ENCODE results near the gene PSTK.

GRCh38 chr10:123024540-123024939 is 44.3 kb downstream of the PSTK start:
- TF ChIP-seq CTCF (IDR thresholded peaks at IDR 0.05; ENCODE audit: insufficient read depth, low read length, poor library complexity, severe bottlenecking) (no peak), EZH2phosphoT487 (conservative IDR thresholded peaks at IDR 0.05; ENCODE audit: low read length) (no peak)
